Eye (tissue), 1 donor: ENCODE results near the gene PTTG1IP.

Experiments
- DNase-seq: peaks from one replicate; pipeline ENCODE4 v3.0.0-alpha.2; 2015

Gene PTTG1IP

DNA sequence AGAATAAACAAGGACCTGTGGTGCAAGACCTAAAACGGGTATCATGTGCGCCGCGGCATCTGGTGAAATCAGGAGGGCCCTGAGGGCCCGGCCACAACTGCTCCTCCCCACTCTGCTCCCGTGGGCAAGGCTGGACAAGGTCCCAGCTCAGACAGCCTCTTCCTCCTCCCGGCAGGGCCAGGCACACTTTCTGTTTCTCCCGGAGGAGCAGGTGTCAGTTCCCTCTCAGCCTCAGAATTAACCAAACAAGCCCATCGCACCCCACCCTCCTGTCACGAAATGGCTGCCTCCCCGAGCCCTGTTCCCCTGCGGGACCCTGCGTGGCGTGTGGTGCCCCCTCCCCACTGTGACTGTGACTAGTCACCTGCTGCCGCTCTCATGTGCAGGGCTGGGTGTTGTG is 15.2 kb downstream of the PTTG1IP start:
- DNase-seq: no peak

DNA sequence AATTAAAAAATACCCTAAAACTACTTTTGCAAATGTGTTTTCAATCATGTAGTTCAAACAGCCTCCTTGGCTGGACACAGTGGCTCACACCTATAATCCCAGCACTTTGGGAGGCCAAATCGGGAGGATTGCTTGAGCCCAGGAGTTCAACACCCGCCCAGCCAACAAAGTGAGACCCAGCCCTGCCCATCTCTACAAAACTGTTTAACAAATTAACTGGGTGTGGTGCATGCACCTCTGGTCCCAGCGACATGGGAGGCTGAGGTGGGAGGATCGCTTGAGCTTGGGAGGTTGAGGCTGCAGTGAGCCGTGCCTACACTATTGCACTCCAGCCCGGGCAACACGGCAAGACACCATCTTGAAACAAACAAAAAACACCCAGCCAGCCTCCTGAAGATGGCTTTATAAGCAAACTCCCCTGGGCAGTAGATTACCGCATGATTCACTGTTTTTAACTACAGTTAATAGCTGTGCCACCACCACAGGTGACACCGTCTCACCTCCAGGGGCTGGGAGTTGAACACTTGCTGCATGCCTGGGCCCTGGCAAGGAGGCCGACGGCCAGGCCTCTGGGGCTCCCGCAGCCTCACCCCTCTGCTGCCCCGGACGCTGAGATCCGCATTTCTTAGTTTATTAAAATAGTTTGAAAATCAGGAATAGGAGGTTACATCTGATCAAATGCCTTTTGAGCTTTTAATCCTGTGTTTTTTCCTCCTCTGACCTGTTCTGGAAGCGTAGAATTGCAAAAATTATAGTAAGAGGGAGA is 16.2 kb downstream of the PTTG1IP start:
- DNase-seq: no peak

DNA sequence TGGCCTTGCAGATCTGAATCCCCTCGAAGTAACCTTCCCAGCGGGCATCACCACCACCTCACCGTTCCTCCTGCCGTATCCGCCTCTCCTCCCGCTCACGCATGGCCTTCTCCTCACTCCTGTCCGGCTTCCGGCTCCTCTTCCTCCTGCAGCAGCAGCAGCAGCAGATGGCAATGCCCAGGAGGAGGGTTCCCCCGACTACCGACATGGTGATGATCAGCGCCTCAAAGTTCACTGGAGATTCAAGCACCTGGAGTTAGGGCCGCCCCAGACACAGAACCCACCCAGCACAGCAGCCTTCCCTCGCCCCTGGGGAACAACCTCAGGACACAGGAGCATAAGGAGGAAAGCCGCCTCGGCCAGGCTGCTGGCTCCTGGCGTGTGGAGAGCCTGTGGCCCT is 17.4 kb downstream of the PTTG1IP start:
- no peak for DNase-seq

DNA sequence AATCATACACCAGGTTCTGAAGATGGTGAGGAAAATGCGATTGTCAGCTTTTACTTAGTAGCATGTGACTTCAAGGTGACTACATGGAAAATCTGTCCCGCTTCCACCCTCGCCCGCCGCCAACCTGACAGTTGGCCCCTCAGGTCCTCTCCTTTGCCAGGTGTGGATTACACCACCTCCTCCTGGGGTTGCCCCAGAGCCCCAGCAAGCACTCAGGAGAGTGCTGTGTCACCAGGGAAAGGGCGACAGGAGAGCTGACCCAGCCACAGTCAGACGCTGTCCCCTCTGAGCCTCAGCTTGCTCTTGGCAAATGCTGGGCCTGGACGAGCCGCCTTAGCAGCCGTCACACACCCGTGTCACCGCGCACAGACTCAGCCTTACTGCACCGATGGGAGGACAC is 17.9 kb downstream of the PTTG1IP start:
- no peak for DNase-seq

DNA sequence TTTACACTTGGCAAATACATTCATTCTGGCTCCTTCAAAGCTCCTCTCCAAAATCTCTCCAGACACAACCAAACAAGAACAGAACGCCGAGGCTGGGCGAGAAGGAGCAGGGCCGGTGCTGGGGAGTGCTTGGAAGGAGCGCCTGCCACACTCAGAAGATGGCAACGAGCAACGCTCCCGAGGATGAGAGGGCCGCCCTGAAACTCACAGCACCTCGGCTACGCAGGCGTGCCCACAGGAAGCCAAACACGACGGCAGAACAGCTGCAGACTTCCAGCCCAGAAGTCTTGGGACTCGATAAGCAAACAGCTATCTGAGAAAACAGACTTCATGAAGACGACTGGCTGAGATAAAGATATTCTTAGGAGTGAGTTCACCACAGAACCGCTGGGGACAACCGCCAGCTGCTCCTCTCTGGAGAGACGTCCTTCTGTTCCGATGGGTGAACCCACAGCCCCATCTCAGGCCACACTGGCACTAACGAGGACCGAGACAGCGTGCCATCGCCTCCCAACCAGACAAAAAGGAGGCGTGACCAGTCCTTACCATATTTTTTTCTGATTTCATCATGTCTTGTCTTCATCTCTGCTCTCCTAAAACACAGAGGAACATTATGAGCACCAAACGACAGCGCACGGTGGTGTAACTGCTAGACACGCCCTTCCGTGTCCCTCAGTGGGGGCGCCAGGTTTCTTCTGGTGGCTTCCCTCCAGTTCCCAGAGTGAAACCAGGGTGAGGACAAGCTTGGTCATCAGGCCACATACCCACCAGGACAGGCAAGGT is 18.6 kb downstream of the PTTG1IP start:
- DNase-seq: no peak

DNA sequence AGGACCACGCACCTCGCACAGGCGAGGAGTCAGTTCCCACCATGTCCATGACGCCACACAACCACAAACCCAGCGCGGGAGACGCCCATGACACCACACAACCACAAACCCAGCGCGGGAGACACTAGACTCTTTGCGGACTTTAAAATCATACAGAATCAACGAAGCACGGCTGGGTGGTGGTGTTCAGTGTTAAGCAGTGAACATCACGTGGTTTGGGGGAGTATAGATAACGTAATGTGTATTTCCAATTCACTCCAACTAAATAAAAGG is 19.2 kb downstream of the PTTG1IP start:
- DNase-seq: no peak

DNA sequence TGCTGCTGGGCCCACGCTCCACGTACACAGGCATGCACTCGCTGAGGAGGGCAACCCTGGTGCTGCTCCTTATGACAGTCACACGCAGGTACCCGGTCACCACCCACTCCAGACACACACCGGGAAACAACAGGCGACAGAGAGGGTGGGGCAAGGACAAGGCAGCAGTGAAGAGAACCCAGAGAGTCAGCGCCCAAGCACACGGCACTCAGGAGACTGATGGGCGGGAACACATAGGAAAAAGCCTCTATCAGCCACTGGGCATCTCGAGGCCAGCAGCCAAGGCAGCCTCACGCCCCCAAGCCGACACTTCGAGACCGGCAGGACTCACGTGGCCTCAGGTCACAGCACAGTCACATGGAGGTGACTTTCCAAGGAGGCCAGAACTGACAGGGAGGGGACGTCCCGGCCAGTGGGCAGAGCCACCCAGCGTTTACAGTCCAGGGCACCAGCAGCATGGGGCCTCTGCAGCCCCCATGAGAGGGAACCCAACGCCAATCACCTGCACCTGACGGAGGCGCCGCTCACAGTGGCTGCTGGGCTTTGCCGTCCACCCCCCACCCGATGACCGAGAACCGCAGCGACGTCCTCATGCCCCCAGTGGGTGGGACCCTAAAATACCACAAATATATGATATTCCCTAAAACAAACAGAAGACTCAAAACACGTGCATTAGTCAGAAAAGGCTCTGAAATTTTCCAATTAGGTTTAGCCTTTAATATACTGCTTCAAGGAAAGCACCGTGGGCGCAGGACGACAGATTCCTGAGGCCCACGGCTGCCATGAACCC is 19.7 kb downstream of the PTTG1IP start:
- DNase-seq: no peak

DNA sequence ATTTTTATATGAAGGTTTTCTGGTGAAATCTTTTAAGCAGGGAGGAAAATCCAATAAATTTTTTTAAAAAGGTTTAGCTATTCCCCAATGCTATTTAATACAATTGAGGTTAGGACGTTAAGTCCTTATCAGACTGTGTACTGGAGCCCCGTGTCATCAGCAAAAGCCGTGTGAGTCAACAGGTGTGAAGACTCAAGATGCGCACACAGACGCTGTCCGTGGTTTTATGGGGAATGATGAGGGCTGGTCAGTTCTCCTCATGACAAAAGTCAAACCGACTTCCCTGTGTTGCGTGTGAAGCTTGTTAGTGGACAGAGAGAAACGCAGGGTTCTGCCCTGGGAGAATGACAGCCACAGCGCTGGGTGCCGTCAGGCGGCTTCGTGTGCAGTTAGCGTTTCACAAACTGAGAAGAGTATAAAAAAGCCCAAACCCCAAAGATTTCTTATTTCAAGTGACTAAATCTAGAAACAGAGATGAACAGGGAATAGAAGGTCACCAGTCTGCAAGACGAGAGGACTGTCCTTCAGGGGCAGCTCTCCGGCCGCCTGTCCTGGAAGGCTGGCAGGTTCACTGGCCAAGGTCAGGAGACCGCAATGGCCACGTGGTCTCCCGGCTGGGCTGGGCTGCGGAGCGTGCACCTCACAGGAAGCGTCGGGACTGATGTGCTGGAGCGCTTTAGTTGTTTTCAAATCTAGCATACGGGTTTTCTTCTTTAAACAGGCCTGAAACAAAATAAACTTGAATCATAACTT is 22.4 kb downstream of the PTTG1IP start:
- no peak for DNase-seq

DNA sequence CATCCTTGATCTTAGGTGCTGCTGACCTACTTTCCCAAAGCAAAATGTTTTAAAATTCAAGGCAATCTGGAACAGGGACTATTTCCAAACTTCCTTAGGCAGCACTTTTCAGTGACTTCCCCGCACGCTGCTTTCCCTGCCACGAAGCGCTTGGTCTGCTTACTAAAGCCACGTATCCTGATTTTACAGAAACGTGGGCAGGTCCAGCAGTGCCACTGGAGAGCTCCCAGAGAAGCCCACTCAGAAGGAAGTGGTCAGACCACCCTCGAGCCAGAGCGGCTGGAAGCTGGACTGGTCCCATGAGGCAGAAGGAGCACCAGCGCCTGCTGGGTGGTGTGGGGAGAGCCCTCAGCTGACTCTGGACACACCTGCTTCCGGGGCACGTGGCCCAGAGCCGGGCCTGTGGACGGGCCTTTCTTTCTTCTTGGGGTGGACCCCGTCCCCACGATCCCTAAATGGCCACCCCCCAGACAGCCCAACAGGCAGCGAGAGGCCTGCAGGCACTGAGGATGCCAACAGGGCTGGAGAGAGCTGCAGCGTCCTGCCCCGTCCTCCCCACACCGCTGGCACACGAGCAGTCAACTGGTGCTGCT is 23.2 kb downstream of the PTTG1IP start:
- DNase-seq: no peak

DNA sequence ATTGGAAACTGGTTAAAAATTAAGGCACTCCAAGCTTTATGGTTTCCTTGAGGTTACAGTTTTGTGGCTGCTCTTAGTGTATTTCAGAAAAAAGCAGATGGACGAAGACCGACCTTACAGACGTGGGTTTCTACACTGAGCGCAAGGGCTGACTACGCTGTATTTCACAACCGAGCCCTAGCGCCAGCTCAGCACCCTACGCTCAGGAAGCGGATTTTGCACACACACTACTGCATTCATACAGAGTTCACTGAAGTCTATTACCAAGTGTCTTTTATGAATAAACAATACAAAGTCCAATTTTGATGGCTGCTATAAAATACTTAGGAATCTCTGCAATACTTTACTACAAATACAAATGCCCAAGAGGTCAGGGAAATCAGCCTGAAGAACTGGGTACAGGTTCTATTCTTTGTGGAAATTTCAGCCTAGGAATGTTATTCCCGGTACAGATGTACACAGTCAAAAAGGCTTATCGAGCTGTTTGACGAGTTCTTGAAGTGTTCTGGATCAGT is 23.8 kb downstream of the PTTG1IP start:
- DNase-seq: no peak

DNA sequence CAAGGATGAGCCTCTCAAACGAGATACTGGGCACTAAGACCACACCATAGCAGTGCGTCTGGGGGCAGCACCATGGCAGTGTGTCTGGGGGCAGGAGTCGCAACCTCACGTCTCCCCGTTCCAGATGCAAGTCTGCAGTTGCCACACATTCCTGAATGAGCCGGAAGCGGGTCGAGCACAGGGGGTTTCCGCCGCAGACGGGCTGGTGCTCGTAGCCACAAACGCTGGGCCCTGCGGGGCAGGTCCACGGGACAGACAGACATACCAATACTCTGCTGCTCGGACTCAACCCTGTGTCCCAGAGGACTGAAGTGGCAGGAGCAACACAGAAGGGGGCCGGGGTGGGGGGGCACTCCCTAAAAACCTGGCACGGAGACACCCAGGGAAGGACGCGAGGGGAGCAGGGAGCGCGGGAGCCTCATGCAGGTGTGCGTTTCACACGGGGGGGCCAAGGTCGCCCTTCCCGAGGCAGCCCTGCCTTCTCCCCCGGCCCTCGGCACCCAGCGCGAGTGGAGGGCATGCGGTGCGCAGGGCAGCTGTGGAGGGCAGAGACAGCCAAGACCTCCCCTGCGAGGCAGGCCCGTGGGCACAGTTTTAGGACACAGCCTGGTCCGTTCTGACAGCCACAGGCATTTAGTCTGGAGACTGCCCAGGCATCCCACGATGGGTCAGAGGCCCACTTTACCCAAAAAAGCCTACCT is 24.5 kb downstream of the PTTG1IP start:
- DNase-seq: no peak

DNA sequence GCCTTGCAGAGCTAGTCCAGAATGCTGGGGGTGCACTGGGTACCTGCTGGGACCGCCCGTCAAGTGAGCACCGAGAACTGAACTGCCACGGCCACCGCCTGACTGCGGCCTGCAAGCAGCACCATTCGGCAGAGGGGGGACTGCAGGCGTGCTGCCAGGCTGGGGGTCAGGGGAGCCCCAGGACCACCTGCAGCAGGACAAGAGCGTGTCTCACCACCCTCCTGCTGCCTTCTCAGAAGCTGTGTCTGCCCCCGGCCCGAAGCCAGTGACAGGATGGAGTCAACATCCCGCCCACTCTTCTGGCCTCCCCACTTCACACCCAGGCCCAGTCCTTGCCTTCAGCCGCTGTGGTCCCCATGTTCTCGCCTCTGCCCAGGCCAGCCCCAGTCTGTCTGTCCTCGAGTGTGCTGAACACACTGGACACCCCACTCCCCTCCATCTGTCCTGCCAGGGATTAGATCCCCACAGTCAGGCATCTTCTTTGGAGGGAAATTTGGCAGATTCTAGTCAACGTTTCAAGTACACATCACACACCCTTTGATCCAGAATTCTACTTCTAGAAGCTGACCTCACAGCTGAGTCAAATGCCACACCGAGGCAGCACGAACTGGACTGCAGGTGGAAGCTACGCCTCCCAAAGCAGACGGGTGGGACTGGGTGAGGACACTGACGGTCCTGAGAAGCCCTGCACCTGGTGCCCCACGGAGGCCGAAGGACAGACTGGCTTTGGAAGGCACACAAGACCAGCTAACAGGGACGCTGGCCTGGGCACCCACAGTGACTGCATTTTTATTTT is 26.0 kb downstream of the PTTG1IP start:
- DNase-seq: no peak

DNA sequence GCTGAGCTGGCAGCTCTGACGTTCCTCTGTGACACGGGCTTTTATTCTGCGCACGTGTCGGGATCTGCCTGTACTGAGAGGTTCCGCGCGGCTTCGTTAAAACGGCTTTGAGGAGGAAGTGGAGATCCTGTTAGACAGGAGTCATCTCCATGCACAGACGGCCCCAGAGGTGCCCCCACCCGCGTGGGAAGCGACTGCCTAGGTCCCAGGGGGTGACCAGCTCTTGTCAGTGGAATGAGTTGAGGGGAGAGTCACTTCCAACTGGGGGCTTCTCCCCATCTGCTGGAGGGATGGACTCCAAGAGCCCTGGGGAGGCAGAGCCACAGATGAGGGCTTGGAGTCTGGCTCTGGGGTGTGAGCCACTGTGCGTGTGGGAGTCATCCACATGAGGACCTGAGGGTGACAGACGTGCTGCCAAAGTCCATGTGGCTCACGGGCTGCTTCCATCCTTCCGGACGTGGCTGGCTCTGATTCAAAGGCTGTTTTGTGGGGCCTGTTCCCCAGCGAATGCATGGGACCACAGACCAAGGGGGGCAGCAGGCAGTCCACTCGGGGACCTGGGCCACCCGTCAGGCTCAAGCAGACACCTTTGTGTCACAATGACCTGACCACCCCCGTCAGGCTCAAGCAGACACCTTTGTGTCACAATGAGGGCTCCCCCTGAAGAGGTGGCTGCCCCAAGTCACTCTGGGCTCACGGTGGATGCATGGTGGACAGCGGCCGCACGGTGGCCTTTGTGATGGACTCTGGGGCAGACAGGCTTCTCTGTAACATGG is 26.8 kb downstream of the PTTG1IP start:
- DNase-seq: no peak

DNA sequence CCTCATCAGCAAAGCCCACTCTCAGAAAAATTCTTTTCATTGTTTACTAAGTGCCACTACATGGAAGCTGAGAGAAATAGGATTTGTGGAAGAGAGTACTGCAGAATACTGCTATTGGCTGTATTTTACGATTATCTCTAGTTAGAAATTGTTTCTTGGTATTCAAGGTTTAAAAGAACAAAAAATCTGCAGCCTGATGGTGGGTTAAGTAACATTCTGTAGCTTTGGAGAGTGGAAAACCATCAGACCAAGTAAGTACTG is 27.3 kb downstream of the PTTG1IP start:
- DNase-seq: peak; percentile 71

DNA sequence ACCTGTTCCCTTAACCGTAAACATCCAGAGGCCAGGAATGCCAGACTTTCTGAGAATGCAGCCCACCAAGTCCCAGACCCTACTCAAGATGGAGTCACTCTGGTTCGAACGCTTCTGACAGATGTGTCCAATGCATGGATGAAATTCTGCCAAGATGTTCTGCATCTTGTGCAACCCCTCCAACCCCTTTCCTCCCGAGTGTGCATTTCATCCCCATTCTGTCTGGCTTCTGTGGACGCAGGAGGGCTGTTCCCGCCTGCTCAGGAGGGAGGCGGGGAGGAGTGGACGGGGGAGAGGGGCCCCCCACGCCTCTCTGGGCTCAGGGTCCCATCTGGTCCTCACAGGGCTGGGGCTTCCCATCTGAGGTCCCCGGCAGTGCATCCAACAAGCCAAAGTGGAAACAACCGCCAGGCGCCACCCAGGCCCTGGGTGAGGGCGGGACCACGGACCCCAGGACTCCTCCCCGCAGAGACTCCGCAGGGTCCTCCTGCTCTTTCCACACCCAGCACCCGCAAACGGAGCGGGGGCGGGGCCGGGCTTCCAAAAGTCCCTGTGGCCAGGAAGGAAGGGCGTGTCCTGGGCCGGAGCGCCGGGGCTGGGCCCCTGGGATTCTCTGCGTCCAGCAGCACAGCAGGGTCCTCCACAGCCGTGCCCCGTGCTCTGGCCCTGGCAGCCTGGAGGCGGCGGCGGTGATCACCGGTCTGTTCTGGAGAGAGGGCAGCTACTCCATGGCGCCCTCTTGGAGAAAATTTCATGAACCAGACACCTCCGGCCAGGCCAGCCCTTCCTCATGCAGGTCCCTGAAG is 27.9 kb downstream of the PTTG1IP start:
- peak; percentile 63 for DNase-seq

DNA sequence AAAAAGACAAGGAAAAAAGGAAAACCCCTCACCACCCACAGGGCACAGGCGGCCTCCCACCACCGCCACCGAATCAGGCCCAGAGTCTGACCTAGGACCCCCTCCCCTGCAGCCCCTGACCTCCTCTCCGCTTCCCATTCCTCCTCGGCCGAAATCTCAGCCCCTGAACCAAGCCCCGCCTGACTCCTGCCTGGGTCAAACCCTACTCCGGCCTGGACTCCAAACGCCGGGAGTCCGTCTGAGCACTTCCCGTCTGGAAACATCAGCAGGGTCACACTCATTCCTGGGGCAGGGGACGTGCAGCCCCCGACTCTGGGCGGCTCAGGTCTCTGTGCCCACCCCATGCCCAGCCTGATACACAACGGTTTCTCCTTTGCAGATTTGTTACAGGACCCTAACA is 29.2 kb downstream of the PTTG1IP start:
- no peak for DNase-seq

DNA sequence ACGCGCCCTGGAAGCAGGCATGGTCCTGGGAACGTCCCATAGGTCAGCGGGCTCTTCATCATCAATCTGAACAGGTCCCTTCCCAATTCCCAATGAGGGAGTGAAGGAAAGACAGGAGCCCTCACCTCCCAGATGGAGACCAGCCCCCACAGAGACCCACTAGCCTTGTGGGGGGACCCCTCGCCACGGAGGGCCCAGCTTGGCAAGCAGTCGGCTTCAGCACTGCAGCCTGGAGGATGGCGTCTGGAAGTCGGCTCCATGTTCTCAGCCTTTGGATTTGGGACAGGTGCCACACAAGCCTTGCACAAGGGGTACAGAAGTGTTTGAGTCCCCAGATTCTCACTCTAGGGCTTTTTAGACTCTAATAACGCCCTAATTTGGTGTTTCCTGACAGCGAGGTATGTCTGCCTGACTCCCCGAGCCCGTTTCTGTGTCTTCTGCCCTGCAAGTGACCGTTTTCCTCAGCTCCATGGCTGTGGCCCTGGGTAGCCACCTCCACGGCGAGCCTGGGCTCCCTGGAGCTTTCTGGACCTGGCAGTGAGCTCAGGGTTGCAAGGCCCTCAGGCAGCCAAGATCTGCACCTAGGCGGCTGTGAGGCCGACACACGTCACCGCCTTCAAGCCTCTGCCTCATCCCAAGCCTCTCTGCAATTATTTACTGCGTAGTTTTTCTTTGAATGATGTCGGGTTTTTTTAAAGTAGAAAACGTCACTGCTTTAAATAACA is 30.6 kb downstream of the PTTG1IP start:
- no peak for DNase-seq

DNA sequence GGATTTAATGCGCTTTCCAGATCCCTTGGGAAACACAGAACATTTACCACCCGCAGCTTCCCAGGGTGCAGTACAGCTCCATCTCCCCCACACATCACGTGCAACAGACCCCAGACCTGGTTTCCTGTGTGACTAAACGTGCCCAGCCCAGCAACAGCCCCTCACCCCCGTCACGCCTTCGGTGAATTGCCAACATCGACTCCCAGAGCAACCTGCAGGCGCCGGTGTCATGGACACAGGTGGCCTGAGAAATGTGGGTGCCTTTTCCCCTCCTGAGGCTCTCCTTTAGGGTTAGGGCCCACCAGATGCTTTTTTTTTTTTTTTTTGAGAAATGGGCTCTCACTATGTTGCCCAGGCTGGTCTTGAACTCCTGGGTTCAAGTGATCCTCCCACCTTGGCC is 31.4 kb downstream of the PTTG1IP start:
- no peak for DNase-seq

DNA sequence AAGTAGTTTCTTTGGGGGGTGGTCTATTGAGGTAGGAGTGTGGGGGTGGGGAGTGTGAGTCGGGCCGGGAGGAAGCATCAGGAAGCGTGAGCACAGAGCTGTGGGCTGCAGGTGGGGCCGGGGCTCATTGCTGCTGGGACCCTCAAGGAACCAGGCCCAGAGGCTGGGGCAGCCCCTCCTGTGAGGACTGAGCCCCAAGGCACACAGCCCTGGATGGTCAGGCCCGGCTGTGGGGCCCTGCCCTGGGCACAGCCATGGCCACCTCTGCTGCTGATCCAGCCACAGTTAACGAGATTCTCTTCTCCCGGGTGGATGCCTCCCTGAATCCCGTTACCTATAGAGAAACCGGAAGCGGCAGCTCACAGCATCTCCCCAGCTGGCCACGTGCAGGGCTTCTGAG is 32.7 kb downstream of the PTTG1IP start:
- DNase-seq: no peak
